ENCODE data around the gene TMTC2. TPM values are rescaled to one million over a fixed set of nuclear protein-coding genes. Genes with fewer than 3 reads are reported as not detected.
"Not testable (repeated sequence)": the region's sequence is repeated elsewhere in the genome, so short reads cannot be mapped to it uniquely, and the experiment has no call there.

TMTC2 gene
- total and polyA plus RNA-seq, 2 donors, result 18.1 to 95.3 TPM

DNA sequence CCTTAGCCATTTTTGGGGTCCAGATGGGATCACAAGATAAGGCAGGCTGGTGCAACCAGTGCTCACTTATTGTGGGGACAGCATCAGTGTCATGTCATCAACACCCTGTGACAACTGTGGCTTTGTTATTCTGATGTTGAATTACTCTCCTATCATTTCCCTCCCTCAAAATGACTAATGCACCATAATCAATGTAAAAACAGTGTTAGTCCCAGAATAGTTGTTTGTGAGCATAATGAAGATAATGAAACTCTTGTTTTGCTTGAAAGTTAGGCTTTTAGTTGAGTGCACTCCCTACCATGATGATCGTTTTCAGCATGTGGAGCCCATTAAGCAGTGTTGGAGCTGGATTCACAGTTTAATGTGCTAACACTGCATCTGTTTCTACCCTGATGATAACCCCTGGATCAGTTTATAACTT, 151.4 kb downstream of the TMTC2 start:
- 63% methylated on average over 1 of the region's 1 CpG for WGBS
- Histone ChIP-seq H3K36me3 (ENCODE audit: insufficient read depth) (no peaks in the 10 kb centered on the region), H3K4me3 (ENCODE audit: low read depth, low read length) (no peak overlapping the region), H3K4me1 (ENCODE audit: insufficient read depth) (no peaks in the 10 kb centered on the region), H3K27ac (ENCODE audit: low read depth) (no peak overlapping the region)
- no peak for DNase-seq (ENCODE audit: extremely low spot score)

DNA sequence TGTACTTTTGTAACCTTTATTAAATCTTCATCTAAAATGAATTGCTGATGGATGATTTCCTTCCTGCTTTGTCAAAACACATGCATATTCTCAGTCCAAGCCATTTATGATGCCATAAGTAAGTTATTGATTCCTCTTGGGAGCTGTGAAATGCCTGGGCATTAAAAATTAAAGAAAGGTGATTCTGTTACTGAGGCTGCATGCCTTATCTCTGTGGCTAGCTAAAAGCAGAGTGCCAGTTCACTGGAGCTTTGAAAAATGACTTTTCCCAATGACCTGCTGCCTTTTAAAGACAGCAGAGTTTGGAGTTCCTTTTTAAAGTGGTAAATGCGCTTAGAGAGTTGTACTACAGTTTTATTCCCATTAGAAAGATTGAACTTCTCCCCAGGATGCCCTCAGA, 152.1 kb downstream of the TMTC2 start:
- DNase-seq (ENCODE audit: extremely low spot score), result no peak
- H3K4me3 ChIP-seq (ENCODE audit: low read depth, low read length), result no peak overlapping the region
- no peaks in the 10 kb centered on the region for H3K4me1 ChIP-seq (ENCODE audit: insufficient read depth)
- no peak overlapping the region for H3K27ac ChIP-seq (ENCODE audit: low read depth)
- WGBS, result 90% methylated on average over 1 of the region's 1 CpG
- H3K36me3 ChIP-seq (ENCODE audit: insufficient read depth), result no peaks in the 10 kb centered on the region

DNA sequence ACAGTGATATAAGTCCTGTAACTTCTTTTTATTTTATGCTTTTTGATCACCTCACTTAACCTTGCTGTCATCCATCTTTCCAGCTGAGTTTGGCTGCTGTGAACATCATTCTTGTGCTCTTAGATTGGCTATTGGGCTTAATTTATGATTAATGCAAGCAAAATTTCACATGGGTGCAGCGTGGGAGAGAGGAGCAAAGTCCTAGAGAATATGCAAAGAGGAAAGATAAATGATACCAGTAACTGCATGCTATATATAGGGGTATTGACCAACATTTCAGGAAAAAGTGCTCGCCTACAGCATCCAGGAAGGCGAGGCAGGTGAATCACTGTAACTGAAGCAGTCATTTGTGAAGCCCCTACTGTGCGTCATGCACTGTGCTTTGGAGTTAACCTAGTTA, 153.1 kb downstream of the TMTC2 start:
- no peak overlapping the region for H3K27ac ChIP-seq (ENCODE audit: low read depth)
- H3K36me3 ChIP-seq (ENCODE audit: insufficient read depth), result no peaks in the 10 kb centered on the region
- no peak for DNase-seq (ENCODE audit: extremely low spot score)
- no peak overlapping the region for H3K4me3 ChIP-seq (ENCODE audit: low read depth, low read length)
- H3K4me1 ChIP-seq (ENCODE audit: insufficient read depth), result no peaks in the 10 kb centered on the region
- 93% methylated on average over 4 of the region's 4 CpGs for WGBS

DNA sequence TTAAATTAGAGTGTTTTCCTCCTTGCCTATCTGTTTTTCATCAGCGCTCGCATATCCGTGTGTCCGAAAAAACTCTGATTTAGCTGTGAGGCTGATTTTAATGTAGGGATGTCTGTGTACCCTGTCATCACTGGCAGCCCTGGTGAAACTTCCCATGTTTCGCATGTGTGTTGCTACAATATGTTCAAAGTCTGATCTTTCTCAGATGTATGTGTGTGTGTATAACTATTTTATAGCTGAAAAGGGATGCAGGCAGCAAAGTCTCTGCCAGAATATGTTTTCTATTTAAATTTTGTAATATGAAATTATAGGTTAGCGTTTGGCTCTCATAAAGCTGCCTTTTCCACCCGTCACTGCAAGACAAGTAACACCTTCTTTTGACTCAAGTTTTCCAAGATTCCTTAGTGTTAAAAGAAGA, 154.8 kb downstream of the TMTC2 start:
- H3K4me1 ChIP-seq (ENCODE audit: insufficient read depth), result no peaks in the 10 kb centered on the region
- no peaks in the 10 kb centered on the region for H3K36me3 ChIP-seq (ENCODE audit: insufficient read depth)
- 51% methylated on average over 7 of the region's 7 CpGs for WGBS
- no peak overlapping the region for H3K27ac ChIP-seq (ENCODE audit: low read depth)
- DNase-seq (ENCODE audit: extremely low spot score), result no peak
- no peak overlapping the region for H3K4me3 ChIP-seq (ENCODE audit: low read depth, low read length)

DNA sequence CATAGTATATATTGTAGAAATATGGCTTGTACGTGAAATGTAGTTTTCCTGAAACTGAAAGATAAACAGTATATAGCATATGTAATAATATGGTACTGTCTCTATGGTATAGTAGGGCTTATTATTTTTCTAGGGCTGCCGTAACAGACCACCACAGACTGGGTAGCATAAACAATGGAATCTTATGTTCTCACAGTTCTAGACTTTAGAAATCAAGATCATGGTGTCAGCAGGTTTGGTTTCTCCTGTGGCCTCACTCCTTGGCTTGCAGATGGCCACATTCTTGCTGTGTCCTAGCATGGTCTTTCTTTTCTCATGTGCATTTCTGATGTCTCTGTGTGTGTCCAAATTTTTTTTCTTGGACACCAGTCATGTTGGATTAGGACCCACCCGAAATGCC, 155.8 kb downstream of the TMTC2 start:
- H3K36me3 ChIP-seq (ENCODE audit: insufficient read depth), result no peaks in the 10 kb centered on the region
- no peak for DNase-seq (ENCODE audit: extremely low spot score)
- H3K4me3 ChIP-seq (ENCODE audit: low read depth, low read length), result no peak overlapping the region
- H3K4me1 ChIP-seq (ENCODE audit: insufficient read depth), result no peaks in the 10 kb centered on the region
- 92% methylated on average over 3 of the region's 3 CpGs for WGBS
- no peak overlapping the region for H3K27ac ChIP-seq (ENCODE audit: low read depth)

DNA sequence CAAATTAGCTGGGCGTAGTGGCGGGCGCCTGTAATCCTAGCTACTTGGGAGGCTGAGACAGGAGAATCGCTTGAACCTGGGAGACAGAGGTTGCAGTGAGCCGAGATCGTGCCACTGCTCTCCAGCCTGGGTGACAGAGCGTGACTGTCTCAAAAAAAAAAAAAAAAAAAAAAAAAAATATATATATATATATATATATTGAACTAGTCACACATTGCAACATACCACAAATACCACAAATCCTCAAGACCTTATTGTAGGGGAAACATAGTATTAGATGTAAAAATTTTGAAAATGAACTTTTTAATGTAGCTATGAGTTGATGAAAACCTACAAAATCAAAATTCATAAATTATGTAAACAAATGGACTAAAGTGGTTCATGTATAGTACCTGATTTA, 158.4 kb downstream of the TMTC2 start:
- not testable (repeated sequence) for H3K36me3 ChIP-seq (ENCODE audit: insufficient read depth); H3K4me3 ChIP-seq (ENCODE audit: low read depth, low read length); DNase-seq (ENCODE audit: extremely low spot score); H3K27ac ChIP-seq (ENCODE audit: low read depth); H3K4me1 ChIP-seq (ENCODE audit: insufficient read depth)
- WGBS, result 91% methylated on average over 7 of the region's 7 CpGs

DNA sequence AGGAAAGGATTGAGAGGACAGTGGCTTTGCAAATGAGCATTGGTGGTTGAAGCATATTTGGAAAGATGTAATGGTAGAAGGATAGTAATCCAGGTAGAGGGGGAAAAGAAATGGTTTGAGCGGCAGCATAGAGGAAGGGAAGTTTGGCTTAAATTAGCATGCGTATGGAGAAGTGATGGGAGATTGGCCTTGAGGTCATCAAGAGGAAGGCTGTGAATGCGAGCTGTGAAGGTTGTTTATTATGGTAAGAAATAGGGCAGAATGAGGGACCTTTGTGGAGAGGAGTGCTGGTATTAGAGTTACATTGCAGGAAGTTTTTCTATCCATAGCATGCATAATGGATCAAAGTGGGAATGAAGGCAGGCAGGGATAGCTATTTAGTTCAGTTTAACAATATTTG, 162.1 kb downstream of the TMTC2 start:
- WGBS, result 97% methylated on average over 3 of the region's 3 CpGs
- no peaks in the 10 kb centered on the region for H3K4me1 ChIP-seq (ENCODE audit: insufficient read depth)
- no peak overlapping the region for H3K27ac ChIP-seq (ENCODE audit: low read depth)
- H3K36me3 ChIP-seq (ENCODE audit: insufficient read depth), result no peaks in the 10 kb centered on the region
- H3K4me3 ChIP-seq (ENCODE audit: low read depth, low read length), result no peak overlapping the region
- DNase-seq (ENCODE audit: extremely low spot score), result no peak

DNA sequence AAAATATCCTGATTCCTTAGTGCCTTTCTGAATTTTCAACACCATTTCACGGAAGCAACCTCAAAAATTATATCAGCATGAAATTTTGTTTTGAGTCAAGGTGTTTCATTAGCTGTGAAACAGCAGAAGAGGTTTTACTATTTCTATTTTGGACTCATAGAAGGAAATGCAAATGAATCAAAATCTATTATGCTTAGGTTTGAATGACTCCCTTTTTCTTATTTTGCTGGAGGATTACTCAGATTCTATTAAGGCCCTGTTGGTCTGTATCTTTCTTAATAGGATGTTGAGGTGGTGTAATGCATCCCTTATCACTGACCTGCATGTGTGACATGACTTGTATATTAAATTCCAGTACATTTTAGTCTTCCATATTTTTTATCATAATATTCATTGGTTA, 165.8 kb downstream of the TMTC2 start:
- H3K36me3 ChIP-seq (ENCODE audit: insufficient read depth), result no peaks in the 10 kb centered on the region
- no peak for DNase-seq (ENCODE audit: extremely low spot score)
- WGBS, result 87% methylated on average over 1 of the region's 1 CpG
- H3K27ac ChIP-seq (ENCODE audit: low read depth), result no peak overlapping the region
- no peak overlapping the region for H3K4me3 ChIP-seq (ENCODE audit: low read depth, low read length)
- no peaks in the 10 kb centered on the region for H3K4me1 ChIP-seq (ENCODE audit: insufficient read depth)

DNA sequence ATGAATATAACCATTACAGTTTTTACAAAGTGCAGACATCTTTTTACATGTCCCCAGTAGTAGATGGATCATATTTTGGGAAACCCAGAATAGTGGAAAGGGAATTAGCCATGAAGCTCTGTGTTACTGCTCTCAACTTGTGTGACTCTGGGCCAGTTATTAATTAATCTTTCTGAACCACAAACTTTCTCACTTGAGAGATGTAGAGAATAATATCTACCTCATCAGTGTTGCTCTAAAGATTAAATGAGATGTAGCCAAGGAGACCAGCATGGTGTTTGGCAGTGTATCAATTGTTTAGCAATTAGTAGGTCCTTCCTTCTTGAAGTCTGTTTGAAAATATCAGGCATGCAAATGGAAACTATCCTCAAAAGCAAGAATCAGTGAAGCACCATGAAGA, 169.2 kb downstream of the TMTC2 start:
- no peak overlapping the region for H3K27ac ChIP-seq (ENCODE audit: low read depth)
- no peaks in the 10 kb centered on the region for H3K4me1 ChIP-seq (ENCODE audit: insufficient read depth)
- no peak for DNase-seq (ENCODE audit: extremely low spot score)
- H3K4me3 ChIP-seq (ENCODE audit: low read depth, low read length), result no peak overlapping the region
- H3K36me3 ChIP-seq (ENCODE audit: insufficient read depth), result no peaks in the 10 kb centered on the region

DNA sequence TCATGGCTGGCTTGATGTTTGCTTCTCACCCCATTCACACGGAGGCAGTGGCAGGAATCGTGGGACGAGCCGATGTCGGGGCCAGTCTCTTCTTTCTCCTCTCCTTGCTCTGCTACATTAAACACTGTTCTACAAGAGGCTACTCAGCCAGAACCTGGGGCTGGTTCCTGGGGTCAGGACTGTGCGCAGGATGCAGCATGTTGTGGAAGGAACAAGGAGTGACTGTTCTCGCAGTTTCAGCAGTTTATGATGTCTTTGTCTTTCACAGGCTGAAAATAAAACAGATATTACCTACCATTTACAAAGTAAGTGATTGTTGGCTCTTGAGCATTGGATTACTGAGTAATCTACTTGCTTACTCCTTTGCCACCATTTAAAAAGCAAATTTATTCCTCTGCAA, 170.6 kb downstream of the TMTC2 start:
- no peak overlapping the region for H3K27ac ChIP-seq (ENCODE audit: low read depth)
- H3K36me3 ChIP-seq (ENCODE audit: insufficient read depth), result no peaks in the 10 kb centered on the region
- H3K4me3 ChIP-seq (ENCODE audit: low read depth, low read length), result no peak overlapping the region
- DNase-seq (ENCODE audit: extremely low spot score), result no peak
- no peaks in the 10 kb centered on the region for H3K4me1 ChIP-seq (ENCODE audit: insufficient read depth)
- 92% methylated on average over 7 of the region's 7 CpGs for WGBS

DNA sequence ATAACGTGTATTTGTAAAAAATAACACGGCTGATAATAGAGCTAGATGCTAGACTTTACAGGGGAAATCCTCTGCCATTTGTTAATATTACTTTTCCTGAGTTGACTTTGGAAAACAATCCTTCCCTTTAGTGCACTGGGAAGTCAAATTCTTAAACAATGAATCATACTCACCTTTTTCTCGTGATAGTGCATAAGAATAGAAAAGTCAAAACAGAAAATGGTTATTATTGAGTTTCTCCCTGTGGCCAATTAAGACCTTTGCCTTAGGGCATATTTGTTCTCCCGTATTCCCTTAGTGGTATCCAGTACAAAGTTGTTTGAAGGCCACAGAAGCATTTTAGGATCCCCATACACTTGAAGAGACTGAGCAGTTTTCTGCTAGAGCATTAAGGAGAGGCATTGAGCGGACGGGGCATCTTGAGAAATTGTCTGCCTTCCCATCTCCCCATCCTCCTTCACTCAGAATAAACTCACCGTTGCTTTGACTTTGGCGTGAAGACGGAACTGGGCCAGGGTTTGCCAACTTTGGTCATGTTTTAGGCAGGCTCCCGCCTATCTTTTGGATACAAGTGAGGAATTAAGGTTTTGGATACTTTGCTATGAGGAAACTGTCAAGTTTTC, 171.3 kb downstream of the TMTC2 start:
- no peak overlapping the region for H3K4me3 ChIP-seq (ENCODE audit: low read depth, low read length)
- 82% methylated on average over 10 of the region's 10 CpGs for WGBS

DNA sequence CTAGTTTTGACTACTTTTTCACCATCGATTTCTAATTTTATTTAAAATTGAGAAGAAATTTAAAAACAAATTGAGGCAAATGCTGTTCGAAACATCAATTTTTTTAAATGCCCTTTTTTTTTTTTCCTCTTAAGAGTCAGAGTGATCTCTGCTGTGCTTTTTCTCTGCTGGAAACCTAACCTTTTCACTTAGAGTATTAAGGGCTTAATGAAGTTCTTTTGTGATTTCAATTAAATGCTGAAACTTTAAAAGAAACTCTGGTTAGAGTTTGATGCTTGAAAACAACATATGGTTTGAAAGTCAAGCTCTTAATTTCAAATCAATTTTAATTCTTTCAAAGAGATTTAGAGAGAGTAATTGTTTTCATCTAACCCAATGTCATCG, 171.8 kb downstream of the TMTC2 start:
- Histone ChIP-seq H3K36me3 (ENCODE audit: insufficient read depth) (no peaks in the 10 kb centered on the region), H3K27ac (ENCODE audit: low read depth) (no peak overlapping the region), H3K4me1 (ENCODE audit: insufficient read depth) (no peaks in the 10 kb centered on the region), H3K4me3 (ENCODE audit: low read depth, low read length) (no peak overlapping the region)
- WGBS, result 94% methylated on average over 3 of the region's 3 CpGs
- DNase-seq (ENCODE audit: extremely low spot score), result no peak

More for the DNA sequence above, 171.3 kb downstream of the TMTC2 start:
- H3K36me3 ChIP-seq (ENCODE audit: insufficient read depth), result no peaks in the 10 kb centered on the region
- no peak for DNase-seq (ENCODE audit: extremely low spot score)
- H3K4me1 ChIP-seq (ENCODE audit: insufficient read depth), result no peaks in the 10 kb centered on the region
- no peak overlapping the region for H3K27ac ChIP-seq (ENCODE audit: low read depth)

DNA sequence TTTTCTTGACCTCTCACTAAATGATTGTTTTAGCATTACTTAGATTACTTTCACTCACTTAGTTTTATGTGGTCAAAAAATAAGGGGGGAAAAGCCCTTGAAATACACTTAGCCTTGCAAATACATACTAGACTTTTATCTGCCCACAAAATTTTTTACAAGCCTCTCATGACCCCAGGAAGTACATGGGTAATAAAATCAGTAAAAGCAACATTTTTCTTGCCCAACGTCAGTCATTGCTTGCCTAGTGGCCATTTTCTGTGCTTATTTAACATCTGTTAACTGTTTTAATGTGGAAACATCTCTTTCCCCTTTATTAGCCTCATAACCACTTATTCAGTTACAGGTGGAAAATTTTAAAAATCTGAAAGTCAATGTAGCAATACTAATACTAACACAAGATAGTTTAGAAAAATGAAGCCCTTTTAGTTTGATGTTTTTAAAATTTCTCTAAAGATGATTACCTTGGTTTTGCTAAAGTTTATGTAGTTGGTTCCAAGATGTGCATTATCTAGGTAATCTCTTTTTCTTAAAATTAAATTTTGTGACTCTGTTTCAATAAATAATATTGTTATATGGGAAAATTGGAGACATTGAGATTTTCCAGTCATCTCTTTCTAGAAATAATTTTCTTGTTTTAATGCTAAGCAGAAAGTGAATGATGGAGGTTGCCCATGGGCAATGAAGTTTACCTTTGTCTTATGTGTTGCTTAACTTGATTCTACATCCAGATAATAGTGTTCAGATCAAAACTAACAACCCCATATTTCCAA, 175.5 kb downstream of the TMTC2 start:
- no peak for DNase-seq (ENCODE audit: extremely low spot score)
- WGBS, result 10% methylated on average over 1 of the region's 1 CpG
- Histone ChIP-seq H3K4me1 (ENCODE audit: insufficient read depth) (no peaks in the 10 kb centered on the region), H3K27ac (ENCODE audit: low read depth) (peak overlapping the region; percentile 10), H3K4me3 (ENCODE audit: low read depth, low read length) (no peak overlapping the region), H3K36me3 (ENCODE audit: insufficient read depth) (no peaks in the 10 kb centered on the region)

DNA sequence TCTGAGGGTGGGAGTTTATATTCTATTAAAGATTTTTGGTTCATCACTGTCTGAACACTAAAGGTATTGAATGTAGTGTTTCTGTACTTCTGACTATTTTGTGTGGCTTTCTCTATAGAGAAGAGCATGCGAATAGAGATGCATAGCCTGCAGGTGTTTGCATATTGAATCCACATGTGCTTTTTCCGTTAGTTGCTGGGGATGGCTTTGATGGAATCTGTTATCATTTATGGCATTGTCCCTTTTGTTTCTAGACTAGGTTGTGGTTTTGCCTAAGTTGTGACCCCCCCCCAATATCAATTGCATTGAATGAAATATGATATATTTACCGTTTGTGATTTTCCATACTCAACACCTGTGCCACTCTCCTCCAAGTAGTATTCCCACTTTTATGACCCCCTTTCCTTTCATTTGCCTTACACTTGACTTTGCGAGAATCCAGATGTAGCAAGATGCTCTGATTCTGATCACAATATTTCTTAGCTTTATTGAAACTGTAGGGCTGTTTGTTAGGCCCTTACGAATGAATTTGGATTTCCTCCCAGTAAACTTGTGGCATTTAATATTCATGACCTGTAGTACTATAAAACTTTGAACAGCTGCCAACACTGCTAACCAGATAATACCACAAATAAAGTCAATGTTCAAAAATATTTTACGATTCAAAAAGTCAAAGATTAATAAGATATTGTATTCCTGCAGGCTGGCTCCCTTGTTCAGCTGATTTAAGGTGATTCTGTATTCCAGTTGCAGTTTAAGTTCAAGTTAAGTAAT, 176.4 kb downstream of the TMTC2 start:
- WGBS, result 74% methylated on average over 6 of the region's 6 CpGs
- H3K36me3 ChIP-seq (ENCODE audit: insufficient read depth), result no peaks in the 10 kb centered on the region
- no peaks in the 10 kb centered on the region for H3K4me1 ChIP-seq (ENCODE audit: insufficient read depth)
- DNase-seq (ENCODE audit: extremely low spot score), result no peak
- H3K27ac ChIP-seq (ENCODE audit: low read depth), result no peak overlapping the region
- no peak overlapping the region for H3K4me3 ChIP-seq (ENCODE audit: low read depth, low read length)
